HG03196 (cell line): Measurements from ENCODE around the gene UACA.
"Not testable (repeated sequence)": the region's sequence is repeated elsewhere in the genome, so short reads cannot be mapped to it uniquely, and the experiment has no call there.

ENCODE experiments used
- ATAC-seq: cut with Tn5 transposase; IDR thresholded peaks from one replicate; pipeline ENCODE4 v1.9.1; 2021; ENCODE audit not compliant: unreplicated experiment

Gene UACA

DNA sequence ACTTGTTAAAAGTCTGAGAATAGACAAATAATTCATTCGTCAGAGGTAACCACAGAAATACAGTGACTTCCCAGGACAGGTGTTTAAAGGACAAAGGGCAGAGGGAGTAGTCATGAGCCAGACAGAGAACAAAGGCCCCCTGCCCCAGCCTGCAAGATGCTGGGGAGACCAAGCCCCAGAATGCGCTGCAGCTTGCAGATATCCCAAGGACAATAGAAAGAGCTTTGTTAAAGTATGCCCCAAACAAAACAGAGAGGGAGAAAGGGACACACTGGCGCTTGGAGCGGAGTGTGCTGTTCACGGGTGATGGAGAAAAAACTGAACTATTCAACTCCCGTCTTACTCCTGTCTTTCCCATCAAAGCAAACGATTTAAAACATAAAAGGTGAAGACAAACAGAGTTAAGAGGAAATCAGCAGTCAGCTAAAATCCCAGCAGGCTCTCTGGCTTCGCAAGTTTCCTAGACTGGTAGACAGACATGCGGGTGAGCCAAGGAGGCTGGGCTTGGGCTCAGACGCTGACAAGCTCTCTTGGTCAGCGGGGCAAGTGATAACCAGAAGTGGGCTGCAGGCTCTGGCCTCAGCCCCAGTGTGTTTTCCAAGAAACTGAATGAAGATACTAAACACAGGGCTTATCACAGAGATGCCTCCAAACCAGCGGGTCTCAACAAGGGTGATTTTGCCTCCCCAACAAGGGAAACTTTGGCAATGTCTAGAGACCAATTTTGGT lies 130.1 kb downstream of the UACA start:
- ATAC-seq: no peak

DNA sequence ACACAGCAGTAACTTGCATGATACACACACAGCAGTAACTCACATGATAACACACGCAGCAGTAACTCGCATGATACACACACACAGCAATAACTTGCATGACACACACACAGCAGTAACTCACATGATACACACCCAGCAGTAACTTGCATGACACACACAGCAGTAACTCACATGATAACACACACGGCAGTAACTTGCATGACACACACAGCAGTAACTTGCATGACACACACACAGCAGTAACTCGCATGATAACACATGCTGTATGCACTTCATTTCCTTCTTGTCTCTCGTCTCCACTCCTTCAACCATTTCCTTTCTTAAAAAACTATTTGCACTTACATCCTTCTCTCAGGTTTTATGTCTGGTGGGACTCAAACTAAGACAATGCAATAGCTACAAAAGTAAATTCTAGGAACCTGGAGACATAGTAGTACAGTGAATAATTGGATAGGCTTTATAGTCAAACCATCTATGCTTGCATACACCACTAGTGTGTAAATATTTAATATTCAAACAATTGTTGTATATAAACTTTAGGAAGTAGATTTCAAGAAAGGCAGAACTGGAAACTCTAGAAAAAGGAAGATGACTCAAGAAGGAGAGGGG lies 130.8 kb downstream of the UACA start:
- ATAC-seq: no peak

DNA sequence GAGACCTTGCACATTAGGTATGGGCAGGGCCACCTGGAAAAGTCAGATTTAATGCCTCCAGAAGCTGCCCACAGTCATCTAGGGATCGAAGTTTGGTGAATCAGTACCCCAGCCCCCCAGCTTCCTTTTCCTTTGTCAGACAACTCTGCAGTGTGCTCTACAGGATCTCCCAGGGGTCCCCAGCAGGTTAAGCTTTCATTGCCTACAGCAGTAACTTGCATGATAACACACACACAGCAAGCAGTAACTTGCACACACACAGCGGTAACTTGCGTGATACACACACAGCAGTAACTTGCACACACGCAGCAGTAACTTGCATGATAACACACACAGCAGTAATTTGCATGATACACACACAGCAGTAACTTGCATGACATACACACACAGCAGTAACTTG lies 131.3 kb downstream of the UACA start:
- ATAC-seq: no peak

DNA sequence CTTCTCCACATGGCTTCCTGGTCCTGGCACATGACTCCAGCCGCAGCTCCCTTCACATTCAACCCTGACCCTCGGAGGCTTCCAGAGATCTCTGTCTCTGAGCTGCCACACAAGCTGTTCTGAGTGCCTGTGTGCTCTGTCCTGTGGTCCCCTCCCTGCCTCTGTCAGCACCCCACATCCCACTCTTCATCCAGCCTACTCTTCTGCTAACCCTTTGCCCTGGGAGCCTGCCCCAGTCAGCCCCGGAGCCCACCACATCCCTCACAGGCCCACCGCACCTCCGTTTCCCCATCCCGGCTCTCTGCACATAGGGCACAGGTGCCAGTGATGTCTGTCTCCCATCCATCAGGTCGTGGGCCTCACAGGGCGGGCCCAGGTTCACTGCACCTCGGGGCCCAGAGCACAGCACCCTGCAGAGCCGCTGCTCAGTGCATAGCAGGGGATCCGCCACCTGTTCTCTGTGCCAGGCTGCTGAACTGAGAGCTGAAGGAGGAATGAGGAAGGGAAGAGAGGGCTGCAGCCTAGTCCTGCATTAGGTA lies 133.6 kb downstream of the UACA start:
- ATAC-seq: no peak

DNA sequence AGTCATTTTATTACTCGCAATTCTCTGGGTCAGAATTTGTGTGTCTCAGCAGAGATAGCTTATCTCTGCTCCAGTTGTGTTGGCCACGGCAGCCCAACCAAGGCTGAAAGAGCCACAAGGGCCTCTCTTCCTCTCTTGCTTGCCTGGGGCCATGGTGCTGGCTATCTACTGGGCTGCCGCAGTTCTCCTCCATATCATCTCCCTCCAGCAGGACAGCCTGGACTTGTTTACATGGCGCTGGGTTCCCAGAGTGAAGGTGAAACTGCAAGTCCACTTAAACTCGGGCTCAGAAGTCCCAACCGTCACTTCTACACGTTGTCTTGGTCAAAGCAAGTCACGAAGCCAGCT lies 134.8 kb downstream of the UACA start:
- ATAC-seq: no peak

DNA sequence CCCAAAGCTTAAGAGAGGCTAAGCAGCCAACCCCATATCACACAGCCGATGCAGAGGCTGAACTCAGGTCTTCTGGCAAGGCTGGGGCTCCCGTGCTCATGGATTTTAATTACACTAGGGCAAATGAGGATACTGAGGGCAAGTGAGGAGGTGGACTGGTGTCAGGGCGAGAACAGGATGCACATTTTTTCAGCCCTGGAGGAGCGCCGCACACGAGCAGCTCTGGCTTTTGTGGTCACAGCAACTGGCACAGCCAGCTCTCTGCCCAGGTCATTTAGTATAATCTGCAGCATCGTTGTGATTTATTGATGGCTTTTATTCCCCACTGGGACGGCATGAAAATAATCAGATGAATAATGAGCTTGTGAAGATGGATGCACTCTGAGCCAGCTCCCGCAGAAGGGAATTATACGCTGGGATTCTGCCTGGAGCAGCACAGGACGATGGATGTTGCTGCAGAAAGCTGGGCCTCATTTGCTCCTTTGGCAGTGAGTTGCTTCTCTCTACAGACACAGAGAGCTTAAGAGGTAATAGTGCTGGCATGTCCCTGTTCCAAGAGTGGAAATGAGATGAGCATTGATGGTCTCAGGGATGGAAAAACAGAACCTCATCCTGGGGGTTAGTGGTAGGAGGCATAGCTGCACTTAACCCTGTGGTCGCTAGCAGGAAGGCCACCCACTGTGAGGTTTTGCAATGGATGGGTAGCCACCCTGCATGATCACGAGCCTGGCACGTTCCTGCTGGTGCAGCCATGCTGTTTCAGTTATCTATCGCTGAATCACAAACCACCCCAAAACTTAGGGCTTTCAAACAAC lies 135.4 kb downstream of the UACA start:
- no peak for ATAC-seq

DNA sequence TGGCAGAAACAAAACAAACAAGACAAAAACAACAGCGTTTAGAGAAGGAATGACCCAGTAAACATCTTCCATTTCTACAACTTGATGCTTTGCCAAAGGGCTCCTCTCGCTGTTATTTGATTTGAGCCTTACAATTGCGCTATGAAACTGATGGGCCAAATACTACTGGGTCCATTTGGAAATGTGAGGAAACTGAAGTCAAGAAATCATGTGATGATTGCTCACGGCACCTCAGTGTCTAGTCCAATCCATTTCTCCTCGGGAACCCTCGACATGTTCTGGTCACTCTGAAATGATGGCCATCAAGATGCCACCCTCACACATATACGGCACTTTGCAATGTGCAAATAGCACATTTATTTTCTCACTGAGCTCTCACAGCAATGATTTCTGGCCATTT lies 136.0 kb downstream of the UACA start:
- no peak for ATAC-seq

DNA sequence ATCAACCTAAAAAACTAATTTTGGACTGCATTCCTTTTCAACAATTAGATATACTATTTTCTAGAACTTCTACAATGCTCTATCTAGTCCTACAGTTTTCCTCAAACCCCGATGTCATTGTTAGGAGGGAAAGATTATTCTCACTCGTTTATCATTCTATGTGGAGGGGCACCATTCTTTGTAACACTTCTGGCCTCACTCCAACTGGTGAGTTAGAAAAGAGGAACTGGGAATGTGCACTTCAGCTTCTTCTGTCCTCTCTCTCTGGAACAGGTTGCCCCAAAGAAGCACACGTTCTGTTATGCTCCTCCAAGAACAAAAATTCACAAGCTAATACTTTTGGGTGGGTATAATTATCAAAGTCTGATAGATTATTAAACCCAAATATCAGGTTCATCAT lies 137.9 kb downstream of the UACA start:
- no peak for ATAC-seq

DNA sequence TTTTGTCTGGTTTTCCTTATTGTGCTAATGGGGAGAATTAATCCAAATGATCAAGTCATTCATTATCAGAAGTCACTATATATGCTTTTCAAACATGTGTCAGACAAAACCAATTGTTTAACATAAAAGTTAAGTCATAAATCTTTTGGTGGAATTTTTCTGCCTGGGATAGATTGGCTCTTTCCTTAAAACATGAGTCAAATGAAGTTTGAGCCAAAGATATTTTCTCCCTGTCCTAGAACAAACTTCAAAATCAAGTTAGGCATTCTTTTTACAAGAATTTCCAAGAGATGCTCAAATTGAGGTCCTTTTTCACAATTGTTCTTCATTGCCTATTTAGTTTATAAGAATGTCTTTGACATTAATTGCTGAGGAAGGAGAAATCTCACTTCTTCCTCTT lies 138.3 kb downstream of the UACA start:
- no peak for ATAC-seq

DNA sequence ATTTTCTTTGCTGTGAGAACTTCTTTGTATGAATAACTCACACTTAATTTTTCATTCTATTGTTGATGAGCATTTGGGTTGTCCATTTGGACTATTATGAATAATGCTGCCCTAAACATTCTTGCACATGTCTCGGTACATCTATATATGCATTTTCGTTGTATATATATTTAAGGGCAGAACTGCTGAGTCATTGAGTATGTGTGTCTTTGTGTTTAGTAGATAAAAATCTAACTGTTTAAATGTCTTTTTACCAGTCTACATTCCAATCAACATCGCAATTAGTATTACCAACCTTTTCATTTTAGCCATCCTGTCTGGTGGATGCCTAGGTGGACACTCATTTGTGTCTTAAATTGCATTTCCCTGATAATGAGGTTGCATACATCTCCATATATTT lies 144.4 kb downstream of the UACA start:
- no peak for ATAC-seq

DNA sequence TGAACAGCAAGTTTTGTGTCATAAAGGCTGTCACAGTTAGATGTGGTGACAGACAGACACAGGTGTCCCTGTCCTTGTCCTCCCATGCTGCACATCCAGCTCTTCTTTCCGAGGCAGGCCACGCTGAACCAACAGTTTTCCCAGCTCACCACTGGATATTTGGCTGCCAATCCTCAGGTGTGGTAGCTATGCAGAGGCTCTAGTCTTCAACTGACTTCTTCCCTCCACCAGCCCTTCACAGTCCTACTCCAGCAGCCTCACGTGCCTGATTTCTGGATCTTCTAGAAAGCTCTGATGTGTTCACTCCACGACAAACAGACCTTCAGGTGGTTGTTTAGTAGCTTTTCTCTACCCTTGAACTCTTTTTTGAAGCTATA lies 145.5 kb downstream of the UACA start:
- no peak for ATAC-seq

DNA sequence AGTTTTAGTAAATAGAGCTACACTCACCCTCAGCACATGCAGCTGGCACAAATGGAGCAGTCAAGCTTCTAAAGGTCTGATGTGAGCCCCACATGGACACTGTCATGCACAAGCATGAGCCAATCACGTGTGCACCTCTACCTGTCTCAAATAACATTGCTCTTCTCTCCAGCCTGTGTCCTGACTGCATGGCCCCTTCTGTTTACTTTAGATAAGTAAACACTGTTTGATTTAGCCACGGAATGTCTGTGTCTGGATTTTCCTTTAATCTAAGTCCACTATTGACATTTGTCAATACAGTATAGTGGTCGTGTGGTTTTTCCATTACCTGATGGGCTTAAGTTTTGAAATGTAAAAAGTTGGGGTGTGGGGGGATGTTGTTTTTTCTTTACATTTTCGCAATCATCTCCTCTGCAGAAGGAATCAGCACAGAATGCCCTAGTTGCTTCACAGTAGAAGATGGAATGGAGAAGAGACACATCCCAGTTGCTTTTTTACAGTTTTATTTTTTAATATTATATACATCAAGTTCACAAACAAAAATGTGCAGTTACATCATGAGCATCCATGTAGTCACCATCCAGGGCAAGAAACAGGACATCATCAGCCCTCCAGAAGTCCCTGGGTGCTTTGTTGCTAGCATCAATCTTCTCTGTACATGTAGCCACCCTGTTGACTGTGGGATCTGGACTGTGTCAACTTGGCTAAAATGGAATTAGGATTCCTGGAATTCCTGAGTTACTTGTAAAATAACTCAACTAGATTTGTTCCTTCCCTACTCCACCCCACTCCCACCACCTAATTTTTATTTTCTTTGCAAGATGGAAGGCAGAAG lies 146.1 kb downstream of the UACA start:
- no peak for ATAC-seq

DNA sequence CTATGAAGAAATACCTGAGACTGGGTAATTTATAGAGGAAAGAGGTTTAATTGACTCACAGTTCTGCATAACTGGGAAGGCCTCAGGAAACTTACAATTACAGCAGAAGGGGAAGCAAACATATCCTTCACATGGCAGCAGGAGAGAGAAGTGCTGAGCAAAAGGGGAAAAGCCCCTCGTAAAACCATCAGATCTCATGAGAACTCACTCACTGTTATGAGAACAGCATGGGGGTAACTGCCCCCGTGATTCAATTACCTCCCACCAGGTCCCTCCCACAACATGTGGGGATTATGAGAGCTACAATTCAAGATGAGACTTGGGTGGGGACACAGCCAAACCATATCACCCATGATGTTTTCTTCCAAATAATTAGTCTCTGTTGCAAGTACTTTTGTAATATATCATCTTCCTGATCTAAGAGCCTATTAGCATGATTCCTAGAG lies 147.0 kb downstream of the UACA start:
- ATAC-seq: not testable (repeated sequence)

DNA sequence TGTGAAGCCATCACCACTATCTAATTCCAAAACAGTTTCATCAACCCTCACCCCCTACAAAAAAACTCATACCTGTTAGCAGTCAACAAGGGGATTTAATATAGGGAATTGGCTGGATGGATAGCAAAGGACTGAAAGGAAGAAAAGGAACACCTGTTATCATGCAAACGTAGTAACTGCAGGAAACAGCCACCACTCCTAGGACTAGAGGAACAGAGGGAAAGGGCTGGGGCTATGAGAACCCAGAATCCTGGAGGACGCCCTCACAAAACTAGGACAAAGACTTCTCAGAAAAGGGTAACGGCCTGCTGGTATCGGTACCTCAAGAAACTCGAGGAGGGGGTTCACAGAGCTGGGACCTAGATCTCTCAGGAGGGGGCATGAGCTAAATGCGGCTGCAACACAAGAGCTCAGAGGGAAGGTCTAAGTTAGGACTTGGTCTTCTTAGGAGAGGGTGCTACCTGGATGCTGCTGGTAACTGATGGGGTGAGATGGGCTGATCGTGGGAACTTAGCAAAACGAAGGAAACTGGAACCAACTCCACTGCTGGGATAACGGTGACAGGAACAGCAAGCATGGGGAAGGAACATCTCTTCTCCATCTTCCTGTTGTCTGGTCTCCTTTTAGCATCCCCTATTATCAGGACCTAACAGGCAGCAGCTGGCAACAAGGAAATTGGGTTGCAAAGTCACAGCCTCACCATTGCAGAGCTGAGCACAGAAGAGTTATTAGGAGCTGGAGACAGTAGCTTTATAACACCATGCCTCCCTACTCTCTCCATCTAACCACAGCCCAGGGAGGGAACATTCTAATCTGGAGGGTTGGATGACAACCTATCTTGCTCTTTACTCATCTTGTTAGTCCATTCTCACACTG lies 147.7 kb downstream of the UACA start:
- no peak for ATAC-seq

DNA sequence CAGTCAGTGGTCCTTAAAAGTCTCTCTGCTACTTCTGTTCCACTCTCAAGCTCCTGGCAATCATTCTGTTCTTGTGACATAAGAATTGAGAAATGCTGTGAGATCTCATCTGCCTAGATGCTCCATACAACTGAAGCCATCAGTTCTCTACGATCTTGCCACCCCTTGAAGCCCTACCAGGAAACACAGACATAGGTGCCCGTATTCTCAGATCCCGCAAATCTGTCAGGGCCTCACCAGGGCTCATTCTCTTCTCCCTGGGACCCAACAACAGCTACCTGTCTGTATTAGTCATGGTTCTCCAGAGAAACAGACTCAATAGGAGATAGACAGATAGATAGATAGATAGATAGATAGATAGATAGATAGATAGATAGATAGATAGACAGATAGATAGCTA lies 149.1 kb downstream of the UACA start:
- ATAC-seq: no peak

DNA sequence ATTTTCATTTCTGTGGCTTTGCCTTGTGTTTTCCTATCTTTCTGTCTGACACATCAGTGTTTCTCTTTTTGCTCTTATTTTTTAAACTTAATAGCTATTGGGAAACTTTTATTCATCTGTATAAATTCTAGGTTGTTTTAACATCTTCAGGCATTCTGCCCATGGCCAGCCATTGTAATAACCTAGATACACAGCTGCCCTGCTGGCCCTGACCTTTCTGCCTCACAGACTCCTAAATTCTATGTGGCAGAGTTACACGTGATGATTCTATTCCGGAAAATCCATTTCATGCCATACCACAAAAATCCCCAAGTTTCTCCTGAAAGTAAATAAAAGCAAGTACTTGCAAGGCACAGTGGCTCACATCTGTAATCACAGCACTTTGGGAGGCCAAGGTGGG lies 150.1 kb downstream of the UACA start:
- ATAC-seq: no peak

DNA sequence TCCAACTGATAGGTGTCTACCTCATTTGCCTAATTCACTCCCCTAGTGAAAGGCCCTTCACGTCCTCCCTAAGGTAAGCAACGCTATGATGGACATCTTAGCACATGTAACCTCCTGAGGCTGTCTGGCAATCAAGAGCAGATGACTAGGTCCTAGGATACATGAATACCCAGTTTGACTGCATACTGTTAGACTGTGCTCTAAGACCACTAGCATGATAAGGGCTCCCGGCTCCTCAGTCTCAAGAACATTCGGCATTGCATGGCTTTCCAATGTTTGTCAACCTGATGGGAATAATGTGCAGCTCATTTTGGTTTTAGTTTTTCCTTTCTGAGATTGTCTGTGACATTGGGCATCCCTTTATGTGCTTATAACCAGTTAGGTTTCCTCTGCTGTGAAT lies 152.1 kb downstream of the UACA start:
- ATAC-seq: no peak

DNA sequence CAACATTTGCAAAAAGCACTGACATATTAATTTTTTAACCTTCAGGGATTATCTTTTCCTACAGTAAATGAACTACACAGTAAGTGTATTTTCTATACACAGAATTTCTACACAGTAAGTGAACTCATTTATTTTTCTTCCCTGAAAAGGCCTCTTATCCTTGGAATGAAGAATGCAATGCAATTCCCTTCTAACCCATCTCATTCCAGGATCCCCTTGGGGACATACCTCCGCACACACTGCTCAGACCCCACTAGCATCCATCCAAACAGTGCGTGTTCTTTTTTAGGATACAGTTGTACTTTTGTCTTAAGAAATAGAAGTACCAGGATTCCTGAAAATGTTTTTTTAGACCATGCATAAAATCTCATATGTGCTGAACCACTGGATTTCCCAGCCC lies 152.8 kb downstream of the UACA start:
- no peak for ATAC-seq

DNA sequence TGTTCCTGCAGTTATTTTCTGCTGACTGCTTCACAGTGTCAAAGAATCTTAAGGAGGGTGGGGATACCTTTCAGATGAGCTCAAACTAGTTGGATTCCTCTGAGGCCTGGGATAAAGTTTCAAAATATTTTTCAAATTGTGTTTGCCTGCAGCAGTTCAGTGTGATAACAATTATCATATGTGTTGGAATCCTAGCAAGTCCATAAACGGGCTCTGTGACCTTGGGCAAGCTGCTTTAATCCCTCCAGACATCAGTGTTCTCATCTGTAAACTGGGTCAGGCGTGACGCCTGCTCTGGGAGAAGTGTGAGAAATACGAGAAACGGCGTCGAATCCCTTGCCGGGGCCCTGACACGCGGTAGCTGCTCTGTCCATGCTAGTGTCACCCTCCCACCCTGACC lies 153.5 kb downstream of the UACA start:
- ATAC-seq: no peak

DNA sequence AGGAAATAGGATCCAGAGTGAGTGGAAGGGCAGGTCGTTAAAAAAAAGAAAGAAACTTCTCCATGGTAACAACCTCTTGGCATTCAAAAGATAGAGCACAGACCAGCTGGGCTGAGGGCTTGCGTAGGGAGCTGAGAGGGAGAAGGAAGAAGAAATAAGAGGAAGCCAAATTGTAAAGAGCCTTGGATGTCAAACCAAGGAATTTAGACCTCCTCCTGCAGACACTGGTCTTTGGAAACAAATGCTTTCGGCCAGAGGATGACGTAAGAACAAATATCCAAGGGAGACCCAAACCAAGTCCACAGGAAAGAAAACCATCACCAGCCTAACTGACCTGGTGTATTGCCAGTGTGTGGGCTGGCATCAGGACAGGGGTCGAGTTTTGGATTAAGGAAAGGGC lies 155.2 kb downstream of the UACA start:
- ATAC-seq: no peak
